GM19025 (cell line): ENCODE measurements around the gene GIT2.
A peak's percentile ranks its signal among the peaks of the same experiment; 100 is the strongest.

Experiments used
- ATAC-seq: cut with Tn5 transposase; IDR thresholded peaks from one replicate; pipeline ENCODE4 v1.9.1; 2021; ENCODE audit warnings: mild to moderate bottlenecking, low read depth, moderate library complexity; ENCODE audit not compliant: unreplicated experiment

GIT2 gene

DNA sequence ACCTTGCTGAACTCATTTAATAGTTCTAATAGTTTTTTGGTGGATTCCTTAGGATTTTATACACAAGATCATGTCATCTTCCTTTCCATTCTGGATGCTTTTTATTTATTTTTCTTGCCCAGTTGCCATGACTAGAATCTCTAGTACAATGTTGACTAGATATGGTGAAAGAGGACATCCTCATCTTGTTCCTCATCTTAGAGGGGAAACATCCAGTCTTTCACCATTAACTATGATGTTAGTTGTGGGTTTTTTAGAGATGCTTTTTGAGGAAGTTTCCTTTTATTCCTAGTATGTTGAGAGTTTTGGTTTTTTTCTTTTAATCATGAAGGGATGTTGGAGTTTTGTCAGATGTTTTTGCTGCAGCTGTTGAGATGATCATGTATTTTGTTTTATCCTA, 11.7 kb upstream of the GIT2 start:
- ATAC-seq, result no peak

GRCh38 chr12:110006115-110006514, 9.9 kb upstream of the GIT2 start:
- no peak for ATAC-seq

- peak; percentile 45 for ATAC-seq
Measured at GRCh38 chr12:110005319-110005973, 9.3 kb upstream of the GIT2 start.

- ATAC-seq, result no peak
Measured at GRCh38 chr12:110004598-110004997, 8.4 kb upstream of the GIT2 start.

- no peak for ATAC-seq
Measured at GRCh38 chr12:110002676-110003515, 6.7 kb upstream of the GIT2 start.

DNA sequence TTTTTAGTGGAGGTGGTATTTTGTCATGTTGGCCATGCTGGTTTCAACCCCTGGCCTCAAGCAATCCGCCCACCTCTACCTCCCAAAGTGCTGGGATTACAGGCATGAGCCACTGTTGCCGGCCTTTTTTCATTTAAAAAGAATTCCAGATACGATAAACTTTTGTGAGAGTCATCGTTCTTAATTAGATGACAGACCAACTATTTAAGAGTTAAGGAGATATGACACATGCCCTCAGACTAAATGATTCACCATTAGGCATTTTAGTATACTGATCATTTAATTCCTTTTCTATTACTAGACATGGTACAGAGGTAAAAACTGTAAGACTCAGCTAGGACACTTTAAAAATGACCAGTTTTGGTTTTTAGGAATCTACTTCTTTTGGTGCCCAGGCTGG, 5.4 kb upstream of the GIT2 start:
- ATAC-seq, result no peak

DNA sequence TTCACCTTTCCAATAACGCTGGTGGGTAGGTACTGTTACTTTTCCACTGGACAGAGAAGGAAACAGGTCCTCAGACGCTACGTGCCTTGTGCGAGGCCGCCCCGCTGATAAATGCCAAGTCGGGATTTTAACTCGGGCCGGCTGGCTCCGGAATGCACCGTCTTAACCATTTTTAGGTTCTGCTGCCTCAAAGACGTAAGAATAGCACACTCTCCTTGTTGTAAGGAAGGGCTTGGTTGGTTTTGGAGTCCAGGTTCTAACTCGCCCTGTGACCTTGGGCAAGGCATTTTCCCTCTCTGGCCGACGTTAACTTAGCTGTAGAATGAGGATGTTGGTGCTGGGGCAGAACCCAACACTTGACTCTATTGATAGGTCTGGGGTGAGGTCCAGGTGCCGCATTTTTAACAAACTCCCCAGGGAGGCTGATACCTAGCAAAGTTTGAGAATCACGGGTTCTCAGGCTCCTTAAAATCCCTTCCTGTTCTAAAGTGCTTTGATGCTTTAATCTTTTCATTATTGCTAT, 3.9 kb upstream of the GIT2 start:
- ATAC-seq, result no peak

DNA sequence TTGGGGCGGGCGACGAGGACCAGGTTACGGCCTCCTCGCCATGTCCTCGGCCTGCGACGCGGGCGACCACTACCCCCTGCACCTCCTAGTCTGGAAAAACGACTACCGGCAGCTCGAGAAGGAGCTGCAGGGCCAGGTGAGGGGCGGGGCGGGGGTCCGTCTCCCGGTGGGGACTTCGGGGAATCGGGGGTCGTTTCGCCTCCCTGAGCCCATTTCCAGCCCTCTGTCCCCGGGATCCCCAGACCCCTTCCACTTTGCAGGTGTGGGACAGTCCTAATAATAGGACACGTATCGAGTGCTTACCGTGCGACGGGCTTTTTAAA, 3.4 kb upstream of the GIT2 start:
- no peak for ATAC-seq

- ATAC-seq, result peak; percentile 51
Measured at GRCh38 chr12:109998904-109999648, 2.9 kb upstream of the GIT2 start, which contains the start of gene ANKRD13A. Gene ANKRD13A (plus strand): TSS chr12:109999430. CDS start chr12:109999689, 259 bp downstream.

- no peak for ATAC-seq
Measured at GRCh38 chr12:109998241-109998903, 2.2 kb upstream of the GIT2 start.

- ATAC-seq, result no peak
Measured at GRCh38 chr12:109997393-109997792, 1.2 kb upstream of the GIT2 start.

- no peak for ATAC-seq
Measured at GRCh38 chr12:109996483-109996853, 300 bp upstream of the GIT2 start.

GRCh38 chr12:109995361-109995685, 845 bp downstream of the GIT2 start:
- no peak for ATAC-seq

DNA sequence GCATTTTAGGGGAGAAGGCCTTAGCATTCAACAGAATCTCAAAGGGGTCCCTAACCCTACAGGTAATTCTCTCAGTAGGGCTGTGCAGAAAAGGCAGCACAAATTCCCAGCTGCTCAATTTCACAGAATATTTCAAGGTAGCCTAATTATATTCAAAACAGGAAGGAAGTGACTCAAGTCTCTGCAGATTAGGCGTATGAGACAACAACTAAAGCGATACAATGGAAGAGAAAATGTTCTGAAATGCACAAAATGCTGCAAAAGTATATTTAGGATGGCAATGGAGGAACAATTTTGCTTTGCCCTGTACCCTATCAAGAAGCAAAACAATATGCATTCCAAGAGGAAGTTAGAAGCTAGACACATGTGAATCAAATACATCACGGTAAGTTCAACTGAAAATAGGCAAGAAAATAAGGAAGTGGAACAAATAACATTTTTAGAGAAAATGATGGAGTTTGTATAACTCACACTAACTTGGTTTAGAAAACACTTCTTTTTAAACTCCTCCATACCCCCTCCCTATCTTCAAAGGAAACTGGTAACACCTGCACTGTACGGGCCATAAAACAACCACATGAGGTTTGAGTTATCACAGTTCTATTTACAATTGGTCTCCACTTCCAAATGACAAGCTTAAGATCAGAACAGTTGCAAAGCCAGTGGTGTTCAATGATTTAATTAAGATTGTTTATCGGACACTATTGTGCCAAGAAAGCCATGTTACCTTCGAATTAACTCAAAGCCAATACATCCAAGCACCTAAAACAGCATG, 1.6 kb downstream of the GIT2 start:
- ATAC-seq, result no peak

DNA sequence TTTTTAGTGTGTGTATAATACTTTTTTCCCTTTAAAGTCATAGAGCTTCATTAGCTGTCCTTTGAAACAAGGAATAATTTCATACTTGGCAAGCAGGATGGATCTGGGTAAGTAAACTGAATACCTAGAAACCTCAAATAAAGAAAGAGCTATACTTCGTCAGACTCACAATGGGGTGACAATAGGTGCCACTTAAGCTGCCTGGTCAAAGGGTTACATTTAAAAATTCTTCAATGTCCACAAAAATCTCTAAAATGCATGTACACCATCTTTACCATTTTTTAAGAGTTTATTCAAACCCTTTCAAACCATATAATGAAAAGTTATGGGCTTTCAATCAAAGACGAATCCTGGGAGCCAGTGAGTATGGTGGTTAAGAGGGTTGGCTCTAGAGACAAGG, 3.1 kb downstream of the GIT2 start:
- no peak for ATAC-seq

GRCh38 chr12:109991586-109991985, 4.6 kb downstream of the GIT2 start:
- no peak for ATAC-seq

- ATAC-seq, result no peak
Measured at GRCh38 chr12:109989380-109989779, 6.8 kb downstream of the GIT2 start.

GRCh38 chr12:109988903-109989302, 7.3 kb downstream of the GIT2 start:
- ATAC-seq, result no peak

DNA sequence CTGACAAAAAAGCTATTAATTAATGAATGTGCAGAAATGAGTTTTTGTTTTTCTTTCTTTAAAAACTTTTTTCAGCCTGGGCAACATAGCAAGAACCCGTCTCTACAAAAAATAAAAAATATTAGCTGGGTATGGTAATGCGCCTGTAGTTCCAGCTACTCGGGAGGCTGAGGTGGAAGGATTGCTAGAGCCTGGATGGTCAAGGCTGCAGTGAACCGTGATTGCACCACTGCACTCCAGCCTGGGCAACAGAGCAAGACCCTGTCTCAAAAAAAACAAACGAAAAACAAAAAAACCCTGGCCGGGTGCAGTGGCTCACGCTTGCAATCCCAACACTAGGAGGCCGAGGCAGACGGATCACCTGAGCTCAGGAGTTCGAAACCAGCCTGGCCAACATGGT, 7.9 kb downstream of the GIT2 start:
- no peak for ATAC-seq

DNA sequence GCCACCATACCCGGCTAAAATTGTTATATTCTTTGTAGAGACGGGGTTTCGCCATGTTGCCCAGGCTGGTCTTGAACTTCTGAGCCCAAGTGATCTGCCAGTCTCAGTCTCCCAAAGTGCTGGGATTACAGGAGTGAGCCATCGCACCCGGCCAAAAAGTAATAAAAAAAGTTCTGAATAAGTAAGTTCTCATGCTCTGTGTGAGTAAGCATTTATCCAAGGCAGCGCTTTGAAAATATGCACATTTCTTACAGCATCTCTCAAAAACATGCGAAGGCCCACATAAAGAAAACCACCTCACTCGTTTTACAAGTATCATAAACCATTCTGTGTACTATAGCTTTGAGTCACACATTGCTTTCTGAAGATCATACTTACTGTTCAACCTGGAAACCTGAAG, 8.6 kb downstream of the GIT2 start:
- no peak for ATAC-seq
